Measurements from ENCODE around the gene CCDC74A. TPM values are rescaled to one million over a fixed set of nuclear protein-coding genes. Genes with fewer than 3 reads are reported as not detected.
"Not testable (repeated sequence)": the region's sequence is repeated elsewhere in the genome, so short reads cannot be mapped to it uniquely, and the experiment has no call there.

CCDC74A gene
- polyA plus RNA-seq, 4 donors: 14.5 to 19.0 (median 15.8) TPM

GRCh38 chr2:131525256-131525655 is 2.4 kb upstream of the CCDC74A start:
- not testable (repeated sequence) for DNase-seq (ENCODE audit: low read depth in 4 of 4, low spot score in 3 of 4)

- DNase-seq (ENCODE audit: low read depth in 4 of 4, low spot score in 3 of 4): not testable (repeated sequence)
Observed at GRCh38 chr2:131528981-131529863, 1.5 kb downstream of the CCDC74A start.

- DNase-seq (ENCODE audit: low read depth in 4 of 4, low spot score in 3 of 4): not testable (repeated sequence)
Observed at GRCh38 chr2:131529864-131530445, 2.3 kb downstream of the CCDC74A start.

GRCh38 chr2:131530626-131531344 is 3.1 kb downstream of the CCDC74A start:
- not testable (repeated sequence) for DNase-seq (ENCODE audit: low read depth in 4 of 4, low spot score in 3 of 4)

- not testable (repeated sequence) for DNase-seq (ENCODE audit: low read depth in 4 of 4, low spot score in 3 of 4)
Observed at GRCh38 chr2:131531547-131532185, 4.0 kb downstream of the CCDC74A start.

- not testable (repeated sequence) for DNase-seq (ENCODE audit: low read depth in 4 of 4, low spot score in 3 of 4)
Observed at GRCh38 chr2:131532723-131533608, 5.3 kb downstream of the CCDC74A start.

GRCh38 chr2:131533609-131534316 is 6.1 kb downstream of the CCDC74A start:
- not testable (repeated sequence) for DNase-seq (ENCODE audit: low read depth in 4 of 4, low spot score in 3 of 4)

- not testable (repeated sequence) for DNase-seq (ENCODE audit: low read depth in 4 of 4, low spot score in 3 of 4)
Observed at GRCh38 chr2:131534317-131534672, 6.6 kb downstream of the CCDC74A start.

GRCh38 chr2:131534965-131535364 is 7.3 kb downstream of the CCDC74A start:
- DNase-seq (ENCODE audit: low read depth in 4 of 4, low spot score in 3 of 4): not testable (repeated sequence)

- DNase-seq (ENCODE audit: low read depth in 4 of 4, low spot score in 3 of 4): no peak
Observed at GRCh38 chr2:131535526-131535925, 7.8 kb downstream of the CCDC74A start.

- not testable (repeated sequence) for DNase-seq (ENCODE audit: low read depth in 4 of 4, low spot score in 3 of 4)
Observed at GRCh38 chr2:131535951-131536826, 8.5 kb downstream of the CCDC74A start.

- DNase-seq (ENCODE audit: low read depth in 4 of 4, low spot score in 3 of 4): not testable (repeated sequence)
Observed at GRCh38 chr2:131536841-131537240, 9.2 kb downstream of the CCDC74A start.

GRCh38 chr2:131538856-131539255 is 11.2 kb downstream of the CCDC74A start:
- not testable (repeated sequence) for DNase-seq (ENCODE audit: low read depth in 4 of 4, low spot score in 3 of 4)

- DNase-seq (ENCODE audit: low read depth in 4 of 4, low spot score in 3 of 4): no peak
Observed at GRCh38 chr2:131542438-131543384, 15.0 kb downstream of the CCDC74A start.

- DNase-seq (ENCODE audit: low read depth in 4 of 4, low spot score in 3 of 4): no peak
Observed at GRCh38 chr2:131543385-131543891, 15.8 kb downstream of the CCDC74A start.

GRCh38 chr2:131544006-131544812 is 16.5 kb downstream of the CCDC74A start:
- not testable (repeated sequence) for DNase-seq (ENCODE audit: low read depth in 4 of 4, low spot score in 3 of 4)

Measured in right renal pelvis (tissue), 4 donors.